ENCODE data around the gene ATP1B1.

Gene ATP1B1

GRCh38 chr1:169094897-169095569 is 11.5 kb upstream of the ATP1B1 start:
- DNase-seq (ENCODE audit: low read depth, low spot score) = no peak

- no peak for DNase-seq (ENCODE audit: low read depth, low spot score)
Measured at GRCh38 chr1:169098380-169098779, 8.1 kb upstream of the ATP1B1 start.

- DNase-seq (ENCODE audit: low read depth, low spot score) = no peak
Measured at GRCh38 chr1:169099561-169099960, 6.9 kb upstream of the ATP1B1 start.

- DNase-seq (ENCODE audit: low read depth, low spot score) = no peak
Measured at GRCh38 chr1:169100208-169100607, 6.3 kb upstream of the ATP1B1 start.

GRCh38 chr1:169100651-169101088 is 5.8 kb upstream of the ATP1B1 start:
- DNase-seq (ENCODE audit: low read depth, low spot score) = no peak

- no peak for DNase-seq (ENCODE audit: low read depth, low spot score)
Measured at GRCh38 chr1:169102567-169102966, 3.9 kb upstream of the ATP1B1 start.

- no peak for DNase-seq (ENCODE audit: low read depth, low spot score)
Measured at GRCh38 chr1:169103002-169103401, 3.5 kb upstream of the ATP1B1 start.

GRCh38 chr1:169103480-169103893 is 3.0 kb upstream of the ATP1B1 start:
- no peak for DNase-seq (ENCODE audit: low read depth, low spot score)

- DNase-seq (ENCODE audit: low read depth, low spot score) = no peak
Measured at GRCh38 chr1:169105087-169105433, 1.4 kb upstream of the ATP1B1 start.

GRCh38 chr1:169105434-169106094 is 926 bp upstream of the ATP1B1 start:
- DNase-seq (ENCODE audit: low read depth, low spot score) = no peak

- no peak for DNase-seq (ENCODE audit: low read depth, low spot score)
Measured at GRCh38 chr1:169106921-169107602, 572 bp downstream of the ATP1B1 start.

- DNase-seq (ENCODE audit: low read depth, low spot score) = no peak
Measured at GRCh38 chr1:169107603-169108208, 1.2 kb downstream of the ATP1B1 start.

- DNase-seq (ENCODE audit: low read depth, low spot score) = no peak
Measured at GRCh38 chr1:169108223-169108622, 1.7 kb downstream of the ATP1B1 start.

GRCh38 chr1:169108863-169109560 is 2.5 kb downstream of the ATP1B1 start:
- no peak for DNase-seq (ENCODE audit: low read depth, low spot score)

GRCh38 chr1:169109561-169110134 is 3.2 kb downstream of the ATP1B1 start:
- no peak for DNase-seq (ENCODE audit: low read depth, low spot score)

GRCh38 chr1:169110236-169110635 is 3.7 kb downstream of the ATP1B1 start:
- no peak for DNase-seq (ENCODE audit: low read depth, low spot score)

GRCh38 chr1:169110689-169111447 is 4.4 kb downstream of the ATP1B1 start:
- DNase-seq (ENCODE audit: low read depth, low spot score) = no peak

GRCh38 chr1:169111472-169111871 is 5.0 kb downstream of the ATP1B1 start:
- no peak for DNase-seq (ENCODE audit: low read depth, low spot score)

GRCh38 chr1:169112241-169112640 is 5.8 kb downstream of the ATP1B1 start:
- no peak for DNase-seq (ENCODE audit: low read depth, low spot score)

GRCh38 chr1:169113613-169114119 is 7.2 kb downstream of the ATP1B1 start:
- DNase-seq (ENCODE audit: low read depth, low spot score) = no peak

All from activated naive CD8-positive, alpha-beta T cell treated with anti-CD3 and anti-CD28 coated beads, Interleukin-2, amount 50 U/mL, for 16 hours (primary cell).